GM18508 (cell line): ENCODE measurements around the gene SLC9A3.

Experiments used
- ATAC-seq: cut with Tn5 transposase; IDR thresholded peaks from one replicate; pipeline ENCODE4 v1.9.1; 2021; ENCODE audit warnings: moderate number of reproducible peaks; ENCODE audit not compliant: insufficient read depth, unreplicated experiment

Gene SLC9A3

DNA sequence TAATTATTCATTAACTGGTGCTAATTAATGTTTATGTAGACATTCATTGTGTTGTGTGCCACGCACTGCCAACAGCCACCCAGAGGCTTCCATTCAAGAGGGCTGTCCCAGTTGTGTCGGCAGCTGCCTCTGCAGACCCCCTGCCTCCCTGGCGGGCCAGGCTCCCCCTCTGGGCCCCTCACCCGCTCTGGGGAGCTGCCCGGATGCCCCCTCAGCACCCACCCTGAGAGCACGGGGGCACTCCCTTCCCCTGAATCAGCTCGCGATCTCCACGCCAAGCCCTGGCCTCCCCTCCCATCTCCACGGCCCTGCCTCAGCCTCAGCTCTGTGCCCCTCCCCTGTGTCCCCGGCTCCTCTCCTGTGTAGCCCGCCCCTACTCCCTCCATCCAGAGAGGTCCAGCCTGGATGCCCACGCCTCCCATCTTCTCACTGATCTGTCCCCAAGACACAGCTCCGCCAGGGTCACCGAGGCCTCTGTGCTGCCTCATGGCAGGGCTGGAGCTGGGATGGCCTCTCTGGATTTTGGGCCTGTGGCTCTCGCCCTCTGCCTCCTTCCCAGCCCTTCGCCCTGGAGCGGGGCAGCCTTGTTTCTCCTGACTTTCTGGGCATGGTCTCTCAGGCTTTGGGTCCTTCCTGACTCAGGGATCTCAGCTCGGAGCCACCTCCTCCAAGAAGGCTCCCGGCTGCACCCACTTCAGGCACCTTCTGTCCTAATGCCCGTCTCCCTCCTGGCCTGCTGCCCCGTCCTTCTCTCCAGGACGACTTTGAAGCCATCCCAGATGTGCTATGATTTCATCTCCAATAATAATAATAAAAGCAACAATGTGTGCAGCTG is 16.0 kb upstream of the SLC9A3 start:
- no peak for ATAC-seq

DNA sequence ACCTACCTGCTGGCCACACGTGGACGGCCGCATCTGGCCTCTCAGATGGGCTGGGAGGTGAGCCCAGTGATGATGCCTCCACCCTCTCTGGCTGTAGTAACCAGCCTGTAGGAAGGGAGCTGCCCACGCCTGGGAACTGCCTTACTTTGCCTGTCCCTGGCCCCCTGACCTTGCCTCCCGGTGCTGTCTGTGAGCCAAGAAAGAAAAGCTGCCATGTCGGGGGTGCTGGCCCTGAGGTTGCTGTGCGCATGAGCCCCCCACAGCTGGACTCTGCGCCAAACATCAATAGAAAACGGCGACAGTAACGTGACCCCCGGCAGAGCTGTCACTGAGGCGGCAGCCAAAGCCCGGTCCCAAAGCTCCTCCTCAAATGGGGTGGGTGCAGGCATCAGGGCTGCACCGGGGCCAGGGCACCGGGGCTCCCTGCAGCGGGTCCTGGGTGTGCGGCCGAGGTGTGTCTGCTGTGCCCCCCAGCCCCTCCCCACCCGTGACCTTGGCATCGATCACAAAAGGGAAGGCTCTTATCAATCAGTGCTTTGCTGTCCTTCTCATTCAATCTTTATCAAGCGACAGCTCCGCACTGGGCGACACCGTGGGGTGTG is 15.3 kb upstream of the SLC9A3 start:
- ATAC-seq: no peak

DNA sequence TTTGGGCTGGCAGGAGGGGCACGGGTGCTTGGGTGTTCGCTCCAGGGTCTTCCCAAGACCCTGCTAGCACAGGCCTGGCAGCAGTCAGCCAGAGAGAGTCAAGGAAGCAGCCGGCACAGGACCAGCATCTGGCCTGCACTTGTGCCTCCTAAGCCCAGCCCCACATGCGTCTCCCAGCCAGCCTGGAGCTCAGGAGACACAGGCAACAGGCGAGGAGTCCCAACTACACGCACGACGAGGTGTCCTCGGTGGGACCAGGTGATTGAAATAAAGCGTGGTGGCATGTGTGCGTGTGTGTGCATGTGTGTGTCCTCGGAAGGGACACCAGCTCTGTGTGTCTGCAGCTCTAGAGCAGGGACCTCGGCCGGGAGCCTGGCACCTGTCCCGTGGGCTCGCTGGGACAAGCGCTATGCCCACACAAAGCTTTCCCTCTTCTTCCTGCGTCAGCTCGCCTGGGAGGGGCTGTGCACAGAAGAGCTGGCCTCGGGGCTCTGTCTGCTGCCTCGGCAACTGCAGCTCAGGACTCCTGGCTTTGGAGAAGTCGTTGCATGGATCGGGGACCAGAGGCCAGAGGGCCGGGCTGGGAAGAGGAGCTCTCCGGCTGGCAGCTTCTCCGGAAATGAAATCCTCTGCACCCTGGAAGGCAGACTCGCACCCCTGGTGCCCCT is 14.7 kb upstream of the SLC9A3 start:
- ATAC-seq: no peak

DNA sequence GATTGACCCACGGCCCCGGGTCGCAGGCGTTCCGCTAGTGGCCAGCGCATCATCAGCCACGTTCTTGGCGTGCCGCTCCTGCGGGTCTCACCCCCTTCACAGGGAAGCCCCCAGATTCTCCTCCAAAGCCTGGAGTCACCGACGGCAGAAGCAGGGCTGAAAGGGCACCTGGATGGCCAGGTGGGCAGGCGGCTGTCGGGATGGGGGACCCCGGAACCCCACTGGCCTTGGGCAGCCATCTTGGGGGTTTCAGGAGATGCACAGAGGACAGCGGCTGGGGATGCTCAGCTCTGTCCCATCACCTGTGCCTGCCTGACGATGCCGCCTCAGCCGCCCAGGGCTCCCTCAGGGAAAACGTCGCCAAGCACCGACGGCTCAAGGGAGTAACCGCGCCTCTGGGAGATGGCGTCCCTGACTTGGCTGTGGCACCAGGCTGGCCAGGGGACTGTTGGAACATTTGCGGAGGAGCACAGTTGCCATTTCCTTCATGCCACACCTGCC is 14.1 kb upstream of the SLC9A3 start:
- no peak for ATAC-seq

DNA sequence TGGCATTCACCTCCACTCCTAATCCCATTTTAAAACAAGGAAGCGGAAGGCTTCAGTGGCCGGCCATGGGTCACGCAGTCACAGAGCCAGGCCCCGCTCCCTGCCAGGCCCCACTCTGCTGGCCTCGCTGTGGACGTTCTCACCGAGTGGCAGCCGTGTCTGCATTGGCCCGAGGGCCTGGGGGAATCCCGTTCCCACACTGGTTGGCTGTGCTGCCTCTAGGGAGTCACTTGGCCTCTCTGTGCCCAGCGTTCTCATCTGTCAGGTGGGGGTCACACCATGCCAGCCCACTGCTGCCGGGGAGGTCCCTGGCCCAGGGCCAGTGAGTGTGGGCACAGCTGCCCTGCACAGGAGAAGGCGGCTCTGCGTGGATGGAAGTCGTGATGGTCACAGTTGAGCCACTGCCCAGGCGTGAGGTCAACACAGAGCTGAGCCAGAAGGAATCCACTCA is 13.4 kb upstream of the SLC9A3 start:
- ATAC-seq: no peak

DNA sequence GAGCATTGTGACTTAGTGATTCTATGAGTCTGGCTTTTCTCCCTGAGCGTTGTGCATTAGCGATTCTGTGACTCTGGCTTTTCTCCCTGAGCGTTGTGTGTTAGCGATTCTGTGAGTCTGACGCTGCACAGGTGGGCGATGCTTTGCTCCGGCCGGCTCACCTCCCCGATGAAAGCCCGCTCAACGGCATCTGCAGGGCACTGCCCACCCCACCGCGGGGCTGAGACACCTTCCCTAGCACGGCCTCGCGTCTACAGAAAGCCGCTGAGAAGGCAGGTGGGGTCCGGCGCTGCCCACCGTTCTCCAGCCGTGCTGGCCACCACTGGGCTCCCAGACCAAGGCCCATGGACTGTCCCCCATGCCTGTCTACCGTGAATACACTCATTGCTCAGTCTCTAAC is 12.8 kb upstream of the SLC9A3 start:
- ATAC-seq: no peak

DNA sequence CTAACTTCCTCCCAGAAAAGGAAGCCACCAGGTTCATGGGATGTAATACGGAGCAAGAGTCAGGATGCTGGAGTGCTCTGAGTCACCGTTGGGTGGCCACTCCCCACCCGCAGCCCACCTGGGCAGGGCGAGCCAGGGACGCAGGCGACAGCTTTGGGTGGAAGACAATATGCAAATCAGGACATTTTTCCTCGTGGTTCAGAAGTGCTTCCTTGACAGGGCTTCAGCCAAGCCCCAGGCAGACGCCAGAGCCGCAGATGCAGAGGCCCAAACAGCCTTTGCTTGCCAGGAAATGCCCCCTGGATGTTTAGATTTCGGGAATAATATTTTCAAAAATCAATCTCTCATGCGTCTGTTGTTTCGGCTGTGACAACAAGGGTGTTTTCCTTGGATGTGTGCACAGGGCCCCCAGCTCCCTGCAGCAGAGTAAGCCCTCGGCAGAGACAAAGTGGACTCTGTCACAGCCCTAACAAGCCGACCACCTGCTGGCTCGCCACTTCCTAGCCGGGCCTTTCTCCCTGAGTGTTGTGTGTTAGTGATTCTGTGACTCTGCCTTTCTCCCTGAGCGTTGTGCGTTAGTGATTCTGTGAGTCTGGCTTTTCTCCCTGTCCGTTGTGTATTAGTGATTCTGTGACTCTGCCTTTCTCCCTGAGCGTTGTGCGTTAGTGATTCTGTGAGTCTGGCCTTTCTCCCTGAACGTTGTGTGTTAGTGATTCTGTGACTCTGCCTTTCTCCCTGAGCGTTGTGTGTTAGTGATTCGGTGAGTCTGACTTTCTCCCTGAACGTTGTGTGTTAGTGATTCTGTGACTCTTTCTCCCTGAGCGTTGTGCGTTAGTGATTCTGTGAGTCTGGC is 11.8 kb upstream of the SLC9A3 start:
- ATAC-seq: no peak

DNA sequence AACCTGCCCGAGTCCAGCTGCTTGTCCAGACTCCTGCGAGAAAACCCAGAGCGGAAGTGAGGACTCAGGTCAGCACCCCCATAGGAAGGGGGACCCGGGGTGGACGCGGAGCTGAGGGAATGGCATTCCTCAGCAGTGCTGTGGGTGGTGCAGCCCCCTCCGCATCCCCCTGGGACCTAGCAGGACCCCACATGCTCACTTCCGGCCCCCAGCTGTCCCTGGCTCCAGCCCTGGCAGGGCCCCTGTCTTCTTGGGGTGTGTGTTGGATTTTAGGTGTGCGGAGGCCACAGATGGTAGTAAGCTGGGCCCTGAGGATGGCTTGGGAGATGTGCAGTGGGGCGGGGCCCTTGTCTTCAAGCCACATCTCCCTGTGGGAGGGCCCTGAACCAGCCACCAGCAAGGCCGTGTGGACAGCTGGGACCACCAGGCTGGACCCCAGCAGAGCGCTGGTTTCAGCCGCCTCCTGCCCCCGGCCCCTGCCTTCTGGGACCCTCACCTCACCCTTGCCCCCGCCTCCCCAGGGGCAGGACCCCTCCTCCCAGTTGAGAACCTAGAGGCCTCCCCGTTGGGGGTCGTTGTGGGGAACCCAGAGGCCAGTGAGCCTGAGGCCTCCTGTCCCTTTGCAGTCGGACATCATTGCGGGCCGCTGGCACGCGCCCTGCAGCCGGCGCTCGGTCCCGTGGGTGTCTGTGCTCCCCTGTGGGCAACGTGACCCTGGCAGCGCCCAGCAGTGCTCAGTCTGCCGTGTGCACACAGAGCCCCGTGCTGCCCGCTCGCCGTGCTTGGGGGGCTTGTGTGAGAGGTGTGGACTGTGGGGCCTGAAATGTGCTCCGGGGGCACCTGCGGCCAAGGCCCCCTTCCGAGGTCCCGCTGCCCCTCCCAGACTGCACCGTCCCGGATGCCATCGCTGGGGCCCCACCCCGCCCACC is 10.8 kb upstream of the SLC9A3 start:
- no peak for ATAC-seq

DNA sequence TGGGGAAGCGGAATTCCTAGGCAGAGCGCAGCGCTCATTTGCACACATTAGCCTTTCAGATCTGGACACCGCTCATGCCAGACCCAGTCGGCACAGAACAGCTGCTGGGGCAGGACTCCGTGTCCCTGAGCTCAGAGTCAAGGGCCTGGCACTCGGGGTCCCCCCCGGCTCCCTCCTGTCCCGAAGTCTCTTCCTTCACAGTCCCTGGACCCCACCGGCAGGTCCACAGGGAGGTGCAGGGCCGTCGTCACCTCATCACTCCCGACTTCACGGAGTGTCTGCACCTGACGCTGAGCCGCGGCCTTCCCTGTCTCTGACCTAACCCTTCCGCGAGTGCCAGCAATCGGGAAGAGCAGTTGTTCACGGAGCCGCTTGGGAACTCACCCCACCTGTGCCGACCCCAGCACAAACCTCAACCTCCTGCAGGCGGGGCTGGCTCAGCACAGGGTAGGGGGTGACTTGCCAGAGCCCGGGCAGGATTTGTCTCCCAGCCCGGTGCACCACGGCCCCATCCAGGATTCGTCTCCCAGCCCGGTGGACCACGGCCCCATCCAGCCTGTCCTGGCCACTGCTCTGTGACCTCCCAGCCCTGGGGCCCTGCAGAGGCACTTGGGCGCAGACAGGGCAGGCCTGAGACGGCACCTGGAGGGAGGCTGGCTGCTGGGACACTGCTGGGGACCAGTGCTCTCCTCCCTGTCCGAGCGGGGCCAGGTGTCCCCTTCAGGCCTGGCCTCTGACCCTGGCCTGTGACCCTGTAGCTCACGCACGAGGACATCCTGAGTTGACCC is 9.9 kb upstream of the SLC9A3 start:
- ATAC-seq: no peak

DNA sequence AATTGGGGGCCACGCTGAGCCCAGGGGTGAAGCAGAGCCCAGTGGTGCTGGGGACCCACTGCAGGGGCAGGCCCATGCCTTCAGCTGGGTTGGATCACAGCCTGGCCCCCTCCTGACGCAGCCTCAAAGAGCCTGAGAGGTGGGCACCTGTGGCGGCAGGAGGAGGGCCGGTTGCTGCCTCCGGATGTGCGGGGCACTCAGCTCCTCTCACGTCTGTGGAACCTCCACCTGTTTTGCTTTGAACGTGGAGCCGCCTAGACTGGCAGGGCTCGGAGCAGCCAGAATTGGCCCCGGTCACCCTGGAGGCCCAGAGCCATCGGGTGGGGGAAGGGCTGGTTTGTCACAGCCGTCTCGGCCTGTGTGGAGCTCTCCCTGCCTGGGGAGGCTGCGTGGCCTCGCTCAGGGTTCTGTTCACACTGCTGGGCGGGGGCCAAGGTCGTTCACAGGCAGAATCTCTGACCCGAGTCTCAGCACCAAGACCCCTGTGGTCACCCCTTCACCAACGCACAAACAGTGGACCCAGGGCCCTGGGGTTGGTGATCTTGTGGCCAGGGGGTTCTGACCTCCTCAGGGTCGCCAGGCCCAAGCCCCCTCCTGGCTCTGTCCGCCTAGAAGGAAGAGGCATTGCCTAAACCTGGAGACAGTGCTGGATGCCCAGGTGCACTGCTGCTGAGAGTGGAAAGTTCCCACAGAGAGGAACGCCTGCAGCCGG is 9.2 kb upstream of the SLC9A3 start:
- ATAC-seq: no peak

DNA sequence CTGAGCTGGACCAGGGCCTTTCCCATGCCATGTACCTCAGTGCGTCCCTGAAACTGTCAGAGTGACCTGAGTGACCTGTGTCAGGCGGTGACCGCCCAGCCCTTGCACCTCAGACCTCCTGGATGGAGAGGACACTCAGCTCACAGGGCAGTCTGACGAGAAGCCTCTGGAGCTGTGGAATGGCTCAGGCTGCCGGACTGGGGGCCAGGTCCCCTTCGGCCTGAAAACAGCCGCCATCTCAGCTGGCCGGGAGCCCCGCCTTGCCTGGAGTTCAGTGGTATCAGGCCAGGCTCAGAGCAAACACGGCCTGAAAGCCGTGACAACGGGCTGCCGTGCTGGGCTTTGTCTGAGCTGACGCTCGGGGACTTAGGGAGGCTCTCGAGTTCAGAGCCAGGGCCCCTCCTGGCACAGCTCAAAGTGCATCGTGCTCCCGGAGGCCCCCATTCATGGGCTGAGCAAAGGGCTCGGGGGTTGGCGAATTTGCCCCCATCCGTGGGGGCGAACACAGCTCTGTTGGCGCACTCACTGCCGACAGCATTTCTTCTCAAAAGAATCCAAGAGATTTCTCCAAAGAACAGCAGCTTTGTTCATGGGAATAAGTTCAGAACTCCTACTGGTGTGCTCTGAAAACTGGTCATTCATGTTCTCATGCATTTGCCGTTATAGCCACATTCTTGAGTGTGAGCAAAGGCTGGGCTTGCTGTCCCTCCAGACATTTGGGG is 8.4 kb upstream of the SLC9A3 start:
- no peak for ATAC-seq

DNA sequence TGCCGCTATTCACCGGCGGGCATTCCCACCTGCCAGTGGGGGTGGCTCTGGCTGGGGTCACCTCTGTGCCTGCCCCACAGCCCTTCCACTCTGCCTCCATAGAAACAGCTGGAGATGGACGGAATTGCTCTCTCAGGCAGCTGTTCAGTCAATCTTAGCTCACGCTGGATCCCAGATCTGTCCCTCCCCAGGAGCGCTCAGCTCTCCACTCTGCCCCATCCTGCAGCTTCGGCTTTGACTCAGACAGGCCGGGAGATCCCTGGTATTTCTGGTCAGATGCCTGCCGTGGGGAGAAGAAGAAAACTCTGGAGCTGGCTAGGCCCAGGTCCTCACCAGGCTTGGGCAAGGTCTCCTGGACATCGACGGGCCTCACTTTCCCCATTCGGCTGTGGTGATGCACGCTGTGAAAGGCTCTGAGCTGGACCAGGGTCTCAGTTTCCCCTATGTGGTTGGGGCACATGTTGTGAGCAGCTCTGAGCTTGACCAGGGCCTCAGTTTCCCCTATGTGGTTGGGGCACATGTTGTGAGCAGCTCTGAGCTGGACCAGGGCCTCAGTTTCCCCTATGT is 7.6 kb upstream of the SLC9A3 start:
- ATAC-seq: no peak

DNA sequence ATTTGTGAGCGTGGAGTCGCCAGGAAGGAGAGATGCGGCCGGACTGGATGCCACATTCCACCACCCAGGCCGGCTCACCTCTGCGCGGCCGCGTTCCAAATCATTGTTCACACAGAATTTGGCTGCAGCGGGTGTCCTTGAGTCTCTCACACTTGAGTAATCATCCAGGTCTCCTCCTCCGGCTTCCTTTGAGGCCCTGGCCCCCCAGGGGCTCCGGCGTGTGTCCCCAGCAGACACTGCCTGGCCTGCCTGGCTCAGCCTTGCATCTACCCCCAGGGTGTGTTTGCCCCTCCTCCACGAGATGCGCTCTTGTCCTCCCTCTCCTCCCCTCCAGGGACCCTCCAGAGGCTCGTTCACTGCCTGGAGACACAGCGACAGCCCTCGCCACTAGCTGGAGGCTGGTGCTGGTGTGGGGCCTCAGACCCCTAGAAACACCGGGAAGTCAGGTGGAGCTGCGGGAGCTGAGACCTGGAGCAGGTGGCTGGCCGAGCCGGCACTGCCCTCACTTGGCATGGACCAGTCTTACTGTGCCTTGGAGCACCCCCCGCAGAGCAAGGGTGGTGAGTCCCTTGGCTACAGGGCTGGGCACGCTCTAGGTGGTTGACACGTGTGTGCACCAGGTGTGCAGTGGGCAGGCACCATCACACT is 7.0 kb upstream of the SLC9A3 start:
- ATAC-seq: no peak

DNA sequence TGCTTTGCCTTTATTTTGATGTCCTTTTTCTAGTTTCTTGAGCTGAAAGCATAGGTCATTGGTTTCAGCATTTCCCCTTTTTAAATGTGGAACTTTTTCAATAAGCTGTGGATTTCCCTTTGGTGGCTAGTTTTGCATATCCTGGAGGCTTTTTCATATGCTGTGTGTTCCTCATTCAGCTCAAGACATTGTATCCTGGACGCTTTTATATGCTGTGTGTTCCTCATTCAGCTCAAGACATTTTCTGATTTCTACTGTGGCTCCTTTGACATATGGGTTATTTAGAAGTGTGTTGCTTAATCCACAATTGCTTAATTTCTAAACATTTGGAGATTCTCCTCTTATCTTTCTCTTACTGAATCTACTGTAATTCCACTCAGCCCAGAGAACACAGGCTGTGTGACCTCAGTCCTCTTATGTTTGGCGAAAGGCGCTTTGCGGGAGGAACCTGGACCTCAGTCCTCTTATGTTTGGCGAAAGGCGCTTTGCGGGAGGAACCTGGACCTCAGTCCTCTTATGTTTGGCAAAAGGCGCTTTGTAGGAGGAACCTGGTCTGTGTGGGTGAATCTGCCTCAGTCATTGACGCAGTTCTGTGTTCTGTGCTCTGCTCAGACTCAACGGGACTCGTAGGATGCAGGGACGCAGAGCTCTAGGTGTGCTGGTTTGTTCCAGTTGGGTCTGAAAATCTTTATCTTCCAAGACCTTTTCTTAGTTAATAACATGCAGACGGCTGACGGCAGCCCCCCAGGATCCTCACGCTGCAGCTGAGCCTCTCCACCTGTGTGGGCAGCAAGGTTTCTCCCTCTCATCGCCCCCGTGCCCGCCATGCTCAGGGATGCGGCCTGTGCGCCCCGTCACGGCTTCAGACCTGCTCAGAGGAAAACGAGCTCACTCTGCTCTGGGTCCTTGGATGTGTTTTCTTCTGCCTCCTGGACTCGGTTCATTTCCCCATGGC is 6.0 kb upstream of the SLC9A3 start:
- ATAC-seq: no peak
